H1 (cell line): ENCODE results near the gene PDZRN3. TPM values are rescaled to one million over a fixed set of nuclear protein-coding genes. Genes with fewer than 3 reads are reported as not detected.

ENCODE experiments used
- ATF2 ChIP-seq: IDR thresholded peaks from 2 replicates; pipeline ENCODE4 v1.6.1; 2012; ENCODE audit warnings: low read length, inconsistent platforms
- CEBPB ChIP-seq: IDR thresholded peaks from 2 replicates; pipeline ENCODE4 v1.6.1; 2012; ENCODE audit warnings: low read depth, low read length
- CHD2 ChIP-seq: IDR thresholded peaks from 2 replicates; pipeline ENCODE4 v1.6.1; 2012; ENCODE audit warnings: low read length, improper control_type of control experiment
- CHD7 ChIP-seq: fragments of 300-600 bp; sonication (generic); IDR thresholded peaks from 2 replicates; pipeline ENCODE4 v1.7.1; 2012; ENCODE audit warnings: low read length, moderate library complexity, mild to moderate bottlenecking, inconsistent platforms; ENCODE audit not compliant: insufficient replicate concordance
- CTBP2 ChIP-seq: IDR thresholded peaks from 2 replicates; pipeline ENCODE4 v1.7.0; 2011; ENCODE audit warnings: borderline replicate concordance, mild to moderate bottlenecking, moderate library complexity, mixed read lengths, low read length; ENCODE audit not compliant: insufficient read depth, insufficient read length
- JUN ChIP-seq: IDR thresholded peaks from 2 replicates; pipeline ENCODE4 v1.6.1; 2011; ENCODE audit warnings: low read depth, mild to moderate bottlenecking, improper control_type of control experiment, low read length
- SIX5 ChIP-seq: IDR thresholded peaks from 2 replicates; pipeline ENCODE4 v1.6.1; 2011; ENCODE audit warnings: mild to moderate bottlenecking, low read depth, low read length
- polyA plus RNA-seq, 7 experiments: library from polyadenylated mRNA; depleted of rRNA in 3 of 7; stranded (reverse) in 5 of 7; unstranded in 2 of 7; fragments of >200 nt in 5 of 7; fragments of 200-250 nt in 2 of 7; gene quantifications; 1 replicate in 5 of 7; 2 replicates in 1 of 7; 4 replicates in 1 of 7; pipeline versions ENCODE4 v1.2.1 to v1.2.3, GENCODE V29; 2011 to 2013; ENCODE audit warnings: missing spikeins in 2 of 7, mixed read lengths in 2 of 7
- total RNA-seq: library from RNA; stranded (reverse); fragmentation: NEBNext Ultra II Directional; extraction: Animal tissue kit (Norgen Biotek cat#: 25700); gene quantifications from 2 replicates; pipeline ENCODE4 v1.2.1, GENCODE V29; 2021

Gene PDZRN3
- total and polyA plus RNA-seq, 2 of the 8 experiments (the other 6 are each of a cell fraction or from before 2014, with no cell fraction given): 4.2 to 20.5 TPM

GRCh38 chr3:73473181-73473897, 151.4 kb downstream of the PDZRN3 start (continued):
- TF ChIP-seq CTBP2: no peak
- TF ChIP-seq JUN: no peak
- TF ChIP-seq ATF2: no peak
- TF ChIP-seq CHD2: no peak
- no peak for TF ChIP-seq CEBPB
- no peak for TF ChIP-seq SIX5
- no peak for TF ChIP-seq CHD7
